GM15510 (cell line): ENCODE measurements around the gene IRF2.

Source experiments
- POLR2A ChIP-seq: IDR thresholded peaks from 3 replicates; pipeline ENCODE4 v1.6.1; 2011; ENCODE audit warnings: borderline replicate concordance; ENCODE audit not compliant: insufficient read length; ENCODE audit errors: extremely low read depth

Gene IRF2

DNA sequence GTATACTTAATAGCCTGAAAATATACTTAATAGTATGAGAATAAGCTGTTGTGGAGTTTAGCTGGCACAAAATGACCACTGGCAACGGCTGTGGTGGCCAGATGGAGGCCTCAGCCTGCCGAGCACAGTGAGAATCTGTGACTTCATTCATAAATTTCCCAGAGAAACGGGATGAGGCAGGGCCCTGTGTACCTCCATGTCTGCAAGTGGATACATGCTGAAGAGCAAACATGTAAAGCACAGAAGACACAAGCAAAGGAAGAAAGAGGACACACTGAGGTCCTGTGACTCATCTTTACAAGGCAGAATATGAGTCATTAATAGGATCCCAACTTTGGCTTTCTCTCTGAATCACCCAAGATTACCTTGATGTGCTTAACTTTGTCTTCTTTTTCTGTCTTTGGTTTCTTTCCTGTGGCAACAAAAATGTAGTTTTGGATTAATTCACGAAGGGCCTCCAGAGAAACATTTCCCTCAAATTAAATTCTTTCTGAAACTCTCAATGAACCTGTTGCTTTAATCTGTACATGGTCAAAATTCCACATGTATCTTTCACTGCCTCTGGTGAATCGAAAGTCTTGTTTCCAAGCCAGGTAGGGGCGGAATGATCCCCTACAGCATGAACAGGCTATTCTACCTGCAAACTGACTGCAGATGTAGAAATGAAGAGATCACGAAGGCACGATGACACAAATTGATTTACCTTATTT lies 56.4 kb downstream of the IRF2 start:
- TF ChIP-seq POLR2A, result no peak

DNA sequence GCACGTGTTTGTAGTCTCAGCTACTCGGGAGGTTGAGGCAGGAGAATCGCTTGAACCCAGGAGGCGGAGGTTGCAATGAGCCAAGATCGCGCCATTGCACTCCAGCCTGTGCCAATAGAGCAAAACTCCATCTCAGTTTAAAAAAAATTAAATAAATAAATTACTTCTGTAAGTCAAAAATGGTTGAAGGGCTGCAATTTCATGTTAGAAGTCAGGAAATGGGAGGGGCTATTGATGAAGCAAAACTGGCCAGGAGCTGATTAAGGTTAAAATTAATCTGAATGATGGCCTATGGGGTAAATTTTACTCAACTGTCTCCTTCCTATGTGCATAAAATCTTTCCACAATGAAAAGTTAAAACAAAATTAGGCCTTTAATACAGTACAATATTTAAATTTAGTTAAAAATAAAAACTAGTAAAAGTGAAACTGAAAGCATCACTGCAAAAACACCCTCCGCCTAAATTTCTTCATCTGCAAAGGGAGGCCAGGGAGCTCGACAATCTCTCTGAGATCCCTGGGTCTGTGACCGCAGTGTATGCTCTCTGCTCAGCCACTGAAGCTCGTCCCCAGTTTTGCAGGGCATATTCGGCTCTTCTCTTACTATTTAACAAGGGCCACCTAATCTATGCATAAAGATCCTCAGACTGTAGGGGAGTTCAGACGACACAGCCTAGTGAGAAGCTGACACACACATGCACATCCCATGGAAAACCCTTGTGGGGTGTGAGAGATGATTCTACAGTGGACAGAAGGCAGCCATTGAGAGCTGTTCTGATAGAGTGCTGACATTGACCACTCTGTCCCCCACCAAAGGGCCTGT lies 57.2 kb downstream of the IRF2 start:
- TF ChIP-seq POLR2A, result peak; percentile 25

DNA sequence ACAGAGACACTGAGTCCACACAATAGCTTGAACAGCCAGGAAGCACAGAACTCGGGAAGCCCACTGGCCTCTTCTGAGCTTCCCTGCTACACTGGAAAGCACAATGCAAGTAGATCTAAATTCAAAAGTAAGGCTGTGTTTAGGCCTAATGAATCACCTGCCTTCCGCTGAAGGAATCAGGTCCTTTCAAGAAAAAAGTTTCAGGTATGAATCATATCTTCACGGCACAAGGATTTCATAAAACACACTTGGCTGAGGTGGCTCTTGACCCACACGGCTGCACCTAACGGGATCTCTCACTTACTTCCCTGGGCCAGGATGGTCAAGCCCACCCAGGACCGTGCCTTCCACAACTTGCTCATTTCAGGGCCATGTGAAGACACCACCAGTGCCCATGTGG lies 59.3 kb downstream of the IRF2 start:
- no peak for TF ChIP-seq POLR2A

DNA sequence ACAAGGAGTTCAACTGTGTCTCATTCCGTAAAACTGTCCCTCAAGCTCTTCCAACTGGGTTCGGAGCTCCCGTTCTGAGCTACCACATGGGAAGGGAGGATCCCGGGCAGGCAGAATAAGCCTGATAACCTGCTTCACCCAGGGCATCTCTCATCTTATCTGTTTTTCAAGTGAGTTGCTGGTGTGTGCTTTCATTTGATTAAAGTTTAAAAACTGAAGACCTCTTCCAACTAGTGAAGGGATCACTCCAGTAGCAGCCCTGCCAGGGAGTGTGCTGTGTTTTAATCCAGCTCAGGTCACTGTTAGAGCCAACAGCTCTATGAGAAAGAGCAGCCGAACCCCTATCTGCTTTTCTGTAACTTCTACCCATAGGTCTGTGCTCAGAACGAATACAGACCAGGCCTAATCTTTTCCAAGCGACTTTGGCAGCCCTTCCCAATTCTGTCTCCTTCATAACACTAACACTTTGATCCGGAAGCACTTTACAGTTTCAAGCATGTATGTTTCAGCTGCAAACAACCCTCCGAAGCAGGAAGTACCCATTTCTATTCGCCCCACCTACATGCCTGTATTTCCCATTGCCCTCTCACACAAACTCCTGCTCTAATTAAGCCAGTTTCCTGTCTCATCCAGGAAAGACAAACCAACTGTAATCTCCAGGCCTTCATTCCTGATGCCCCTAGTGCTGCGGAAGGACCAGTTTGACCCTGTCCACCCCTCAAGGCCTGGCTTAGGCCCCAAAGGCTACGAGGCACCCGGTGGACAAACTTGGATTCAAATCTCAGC lies 60.9 kb downstream of the IRF2 start:
- no peak for TF ChIP-seq POLR2A

DNA sequence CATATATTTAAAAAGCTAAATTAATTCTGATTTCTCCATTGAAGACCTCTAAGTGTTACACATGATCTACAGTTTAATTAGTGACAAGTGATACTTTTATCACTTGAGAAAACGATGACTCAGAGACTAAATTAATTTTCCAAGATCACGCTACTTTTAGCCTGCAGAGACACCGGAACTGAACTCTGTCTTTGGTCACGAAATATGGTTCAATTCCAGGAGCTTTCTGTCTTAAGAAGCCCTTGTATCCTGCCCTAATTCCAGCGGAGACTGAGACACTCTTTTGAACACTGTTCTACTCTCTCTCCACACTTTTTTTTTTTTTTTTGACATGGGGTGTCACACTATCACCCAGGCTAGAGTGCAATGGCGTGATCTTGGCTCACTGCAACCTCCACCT lies 63.6 kb downstream of the IRF2 start:
- TF ChIP-seq POLR2A, result no peak

DNA sequence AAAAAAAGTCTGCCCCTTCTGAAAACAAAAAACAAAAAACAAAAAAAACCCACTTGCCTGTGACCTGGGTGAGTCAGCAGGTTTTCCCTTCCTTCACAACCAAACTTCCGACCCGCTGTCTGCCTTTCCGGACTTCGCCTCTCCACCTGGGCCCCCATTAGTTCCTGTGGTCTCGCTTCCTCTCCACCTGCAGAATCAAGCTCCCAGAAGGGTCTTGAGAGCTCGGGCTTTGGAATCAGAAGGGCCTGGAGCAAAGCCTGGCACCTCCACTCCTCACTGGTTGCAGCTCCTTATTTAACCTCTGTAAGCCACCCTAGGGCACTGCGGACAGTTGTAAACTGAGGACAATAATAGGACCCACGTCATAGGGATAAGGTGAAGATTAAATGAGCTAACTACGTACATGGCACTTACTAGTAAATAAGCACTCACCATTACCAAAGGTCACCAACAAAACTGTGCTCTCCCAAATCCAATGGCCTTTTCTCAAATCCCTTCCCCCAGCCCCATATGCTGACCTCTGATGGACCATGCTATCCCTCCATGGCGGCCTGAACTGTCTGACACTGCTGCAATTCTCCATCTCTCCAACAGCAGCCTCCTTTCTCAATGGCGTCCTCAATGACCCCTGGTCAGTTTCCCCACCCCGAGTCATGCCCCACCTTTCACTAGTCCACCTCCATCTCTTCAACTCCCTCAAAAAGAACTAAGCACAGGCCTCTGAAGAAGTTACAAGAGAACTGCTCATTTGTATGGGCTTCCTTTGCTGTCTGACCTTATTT lies 64.2 kb downstream of the IRF2 start:
- no peak for TF ChIP-seq POLR2A

DNA sequence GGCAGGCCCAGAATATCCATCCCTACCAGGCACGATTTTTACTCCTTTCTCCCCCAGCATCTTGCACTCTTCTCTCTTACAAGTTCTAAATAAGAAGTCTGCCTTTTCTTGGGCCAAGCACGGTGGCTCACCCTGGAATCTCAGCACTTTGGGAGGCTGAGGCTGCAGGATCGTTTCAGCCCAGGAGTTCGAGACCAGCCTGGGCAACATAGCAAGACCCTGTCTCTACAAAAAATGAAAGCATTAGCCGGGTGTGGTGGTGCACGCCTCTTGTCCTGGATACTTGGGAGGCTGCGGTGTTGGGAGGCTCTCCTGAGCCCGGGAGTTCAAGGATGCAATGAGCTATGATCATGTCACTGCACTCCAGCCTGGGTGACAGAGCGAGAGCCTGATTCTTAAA lies 64.8 kb downstream of the IRF2 start:
- no peak for TF ChIP-seq POLR2A

DNA sequence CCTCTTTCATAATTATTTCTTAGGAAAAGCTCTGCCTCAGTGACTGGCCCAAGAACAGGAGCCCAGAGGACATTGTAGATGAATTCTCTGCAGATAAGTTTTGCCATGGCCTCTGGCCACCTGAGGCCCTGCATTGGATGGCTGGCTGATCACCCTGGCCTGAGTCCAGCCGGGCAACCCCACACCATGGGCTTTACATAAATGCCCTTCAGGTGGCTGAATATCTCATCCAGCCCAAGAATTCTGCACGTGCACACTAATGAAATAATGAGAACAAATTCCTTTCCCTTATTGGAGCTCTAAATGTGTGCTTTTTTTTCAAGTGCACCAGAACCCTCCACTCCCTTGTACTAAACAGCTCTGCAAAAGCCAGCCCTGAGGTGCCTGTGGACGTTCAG lies 65.7 kb downstream of the IRF2 start:
- no peak for TF ChIP-seq POLR2A

DNA sequence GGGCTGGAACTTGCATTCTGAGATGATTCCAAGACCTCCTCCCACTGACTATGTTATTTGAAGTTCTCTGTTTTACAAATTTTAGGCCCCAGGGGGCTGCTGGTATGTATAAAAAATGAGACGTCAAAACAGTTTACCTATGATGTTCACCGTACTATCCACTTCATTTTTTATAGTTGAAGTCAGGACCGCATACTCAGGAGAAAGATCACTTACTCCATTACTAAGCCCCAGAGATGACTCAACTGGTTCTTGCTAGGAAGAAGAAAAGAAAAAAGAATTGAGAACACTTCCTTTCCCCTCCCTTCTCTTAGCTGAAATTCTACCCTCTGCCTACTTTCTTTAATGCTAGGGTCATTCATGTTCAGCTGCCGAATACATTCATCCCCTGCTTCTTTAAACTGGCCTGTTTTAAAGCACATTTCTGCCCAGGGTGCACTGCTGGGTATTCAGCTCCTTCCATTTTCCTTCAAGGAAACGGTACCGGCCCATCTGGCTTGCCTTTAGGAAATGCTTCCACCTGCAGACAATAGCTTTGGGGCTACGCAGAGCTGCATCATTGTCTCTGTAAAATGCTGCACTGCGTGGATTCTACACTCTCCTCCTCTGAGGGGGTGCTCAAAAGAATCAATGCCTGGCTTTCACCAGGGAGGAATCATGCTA lies 66.2 kb downstream of the IRF2 start:
- TF ChIP-seq POLR2A, result no peak

DNA sequence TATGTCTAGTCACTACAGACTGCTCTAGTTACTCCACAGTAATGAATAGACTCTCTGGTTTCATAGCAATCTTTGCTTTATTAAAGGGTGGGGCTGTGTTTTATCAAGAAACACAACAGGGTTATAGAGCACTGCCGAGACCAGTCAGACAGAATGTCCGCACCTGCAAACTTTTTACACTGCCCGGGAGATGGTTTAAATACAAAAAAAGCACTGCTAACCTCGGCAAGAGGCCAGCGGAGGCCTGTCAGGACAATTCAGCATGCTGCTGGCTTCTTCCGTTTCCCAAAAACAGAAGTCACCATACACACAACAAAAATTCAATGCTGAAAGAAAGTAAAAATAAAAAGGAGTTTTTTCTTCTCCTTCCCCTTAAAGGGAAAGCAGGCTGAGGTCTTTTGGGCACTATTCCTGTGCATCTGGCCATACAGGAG lies 67.4 kb downstream of the IRF2 start:
- TF ChIP-seq POLR2A, result no peak

DNA sequence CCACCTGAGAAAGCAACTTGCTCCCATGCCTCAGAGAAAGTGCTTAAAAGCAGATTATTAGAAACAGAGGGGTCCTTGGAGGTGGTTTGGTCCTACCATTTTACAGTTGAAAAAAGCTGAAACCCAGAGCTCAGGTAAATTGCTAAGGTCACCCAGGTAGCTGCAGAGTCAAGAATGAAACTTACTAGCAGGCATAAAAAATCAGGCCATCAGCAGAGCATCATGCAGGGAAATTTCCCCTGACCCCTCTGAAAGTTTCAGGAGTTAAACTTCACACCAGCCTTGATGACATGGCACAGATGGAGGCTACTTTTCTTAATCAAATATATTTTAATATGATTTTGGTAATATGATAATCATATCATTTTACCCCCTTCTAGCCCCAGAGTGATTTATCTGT lies 70.3 kb downstream of the IRF2 start:
- TF ChIP-seq POLR2A, result no peak

DNA sequence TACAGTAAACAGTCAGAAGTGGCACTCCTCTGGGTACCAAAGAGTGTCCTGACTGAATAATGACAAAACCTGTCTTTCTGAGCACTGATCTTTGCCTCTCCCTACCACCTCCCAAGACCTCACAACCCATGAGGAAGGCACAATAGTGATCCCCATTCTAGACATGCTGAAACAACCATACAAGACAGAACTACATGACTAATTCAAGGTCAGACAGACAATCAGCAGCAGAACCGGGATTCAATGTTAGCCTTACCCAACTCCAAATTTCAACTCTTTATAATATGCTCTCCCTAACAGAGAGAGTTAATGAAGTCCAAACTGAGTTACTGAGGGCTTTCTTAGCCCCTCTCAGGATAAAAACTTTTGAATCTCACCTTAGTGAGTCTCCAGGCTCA lies 71.0 kb downstream of the IRF2 start:
- TF ChIP-seq POLR2A, result no peak

DNA sequence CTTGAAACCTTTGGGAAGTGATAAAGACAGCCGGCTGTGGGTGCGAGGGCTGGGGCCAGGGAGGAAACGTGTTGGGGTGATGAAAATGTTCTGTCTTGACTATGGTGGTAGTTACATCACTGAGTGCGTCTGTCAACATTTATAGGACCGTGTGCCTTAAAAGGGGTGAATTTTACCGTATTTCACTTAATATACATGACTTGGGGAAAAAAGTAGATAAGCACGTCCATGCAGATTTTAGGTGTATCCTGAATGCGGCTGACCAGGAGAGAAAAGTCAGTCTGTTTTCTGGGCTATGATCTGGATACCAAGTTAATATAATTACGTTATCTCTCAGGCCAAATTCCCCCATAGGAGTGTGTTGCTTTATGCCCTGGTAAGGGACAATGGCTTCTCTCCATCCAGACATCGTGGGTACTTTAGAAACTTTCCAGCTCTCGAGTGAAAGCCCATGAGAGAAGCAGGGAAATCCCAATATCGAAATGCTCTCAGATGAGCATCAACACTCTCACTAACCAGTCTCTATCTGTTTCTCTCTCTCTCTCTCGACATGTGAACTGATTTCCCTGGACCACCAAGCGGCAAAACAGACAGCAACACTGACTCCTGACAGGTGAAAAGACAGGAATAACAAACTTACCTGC lies 71.5 kb downstream of the IRF2 start:
- TF ChIP-seq POLR2A, result no peak

DNA sequence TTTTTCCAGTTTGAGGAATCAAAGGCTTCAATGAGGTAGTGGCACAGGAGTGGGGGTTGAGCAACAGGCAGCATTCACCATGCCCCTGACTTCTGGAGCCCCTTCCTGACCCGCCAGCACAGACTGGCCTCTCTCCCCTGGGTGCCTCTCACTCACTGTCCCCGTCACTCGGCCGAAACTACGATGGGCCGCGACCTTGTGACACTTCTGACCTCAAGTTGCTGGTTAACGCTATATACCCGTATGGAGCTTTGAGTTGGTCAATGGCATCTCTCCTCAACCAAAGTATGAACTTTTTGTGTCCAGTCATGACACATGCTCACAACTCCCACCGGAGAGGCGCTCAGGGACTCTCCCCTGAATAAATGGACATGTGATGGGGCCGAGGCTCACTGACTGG lies 72.1 kb downstream of the IRF2 start:
- no peak for TF ChIP-seq POLR2A
